Jurkat, Clone E6-1 (cell line): Measurements from ENCODE around the gene PLAC9.

ENCODE experiments used
- DNase-seq: peaks from one replicate; pipeline ENCODE4 v3.0.0-alpha.2; 2011; ENCODE audit warnings: low read depth, low spot score
- H3K4me3 ChIP-seq: 2 replicates; pipeline ENCODE4 v1.5.1; 2011; ENCODE audit warnings: mild to moderate bottlenecking, low read length, control low read depth, moderate library complexity

PLAC9 gene

GRCh38 chr10:80173466-80173865 lies 40.9 kb downstream of the PLAC9 start:
- no peak overlapping the region for H3K4me3 ChIP-seq
- no peak for DNase-seq

GRCh38 chr10:80174641-80175395 lies 42.3 kb downstream of the PLAC9 start:
- no peak for DNase-seq
- no peak overlapping the region for H3K4me3 ChIP-seq

- H3K4me3 ChIP-seq, result no peak overlapping the region
- no peak for DNase-seq
These were observed 44.0 kb downstream of the PLAC9 start for GRCh38 chr10:80176526-80176925.

- H3K4me3 ChIP-seq, result no peak overlapping the region
- DNase-seq, result no peak
These were observed 45.5 kb downstream of the PLAC9 start for GRCh38 chr10:80177781-80178636.

GRCh38 chr10:80182986-80183385 lies 50.5 kb downstream of the PLAC9 start:
- H3K4me3 ChIP-seq, result no peak overlapping the region
- DNase-seq, result no peak

- H3K4me3 ChIP-seq, result no peak overlapping the region
- DNase-seq, result no peak
These were observed 50.9 kb downstream of the PLAC9 start for GRCh38 chr10:80183436-80183835.

- DNase-seq, result no peak
- no peak overlapping the region for H3K4me3 ChIP-seq
These were observed 51.8 kb downstream of the PLAC9 start for GRCh38 chr10:80184291-80184690.

- DNase-seq, result no peak
- H3K4me3 ChIP-seq, result no peak overlapping the region
These were observed 53.2 kb downstream of the PLAC9 start for GRCh38 chr10:80185578-80186299.

- DNase-seq, result no peak
- peak overlapping the region; percentile 47; the same call in 1 of the 2 replicates for H3K4me3 ChIP-seq
These were observed 54.0 kb downstream of the PLAC9 start for GRCh38 chr10:80186364-80187012.

GRCh38 chr10:80187060-80187459 lies 54.5 kb downstream of the PLAC9 start:
- H3K4me3 ChIP-seq, result peak overlapping the region; percentile 47
- DNase-seq, result no peak

- peak; percentile 97 for DNase-seq
- peak overlapping the region; percentile 47 for H3K4me3 ChIP-seq
These were observed 55.2 kb downstream of the PLAC9 start for GRCh38 chr10:80187465-80188409.

GRCh38 chr10:80188713-80189112 lies 56.2 kb downstream of the PLAC9 start:
- H3K4me3 ChIP-seq, result peak overlapping the region; percentile 23
- DNase-seq, result no peak

- no peak overlapping the region for H3K4me3 ChIP-seq
- no peak for DNase-seq
These were observed 59.2 kb downstream of the PLAC9 start for GRCh38 chr10:80191589-80192270.

- H3K4me3 ChIP-seq, result no peak overlapping the region
- no peak for DNase-seq
These were observed 60.0 kb downstream of the PLAC9 start for GRCh38 chr10:80192553-80192952.

- no peak for DNase-seq
- no peak overlapping the region for H3K4me3 ChIP-seq
These were observed 62.0 kb downstream of the PLAC9 start for GRCh38 chr10:80194373-80195045.
